SJSA1 (cell line): Measurements from ENCODE around the gene A4GNT. TPM values are rescaled to one million over a fixed set of nuclear protein-coding genes. Genes with fewer than 3 reads are reported as not detected.
A peak's percentile ranks its signal among the peaks of the same experiment; 100 is the strongest.
"Not testable (repeated sequence)": the region's sequence is repeated elsewhere in the genome, so short reads cannot be mapped to it uniquely, and the experiment has no call there.

ENCODE experiments used
- DNase-seq, 2 experiments: peaks; one replicate each; pipeline ENCODE4 v3.0.0-alpha.2; 2015 to 2020; ENCODE audit warnings: low spot score in 2 of 2, low read depth in 1 of 2
- H3K27ac ChIP-seq: fragments of 250-450 bp; sonication (Bioruptor Pico); 2 replicates; pipeline ENCODE4 v1.5.1; 2020; ENCODE audit warnings: mild to moderate bottlenecking, moderate library complexity
- H3K27me3 ChIP-seq: fragments of 250-450 bp; sonication (Bioruptor Pico); replicated peaks from 2 replicates; pipeline ENCODE4 v1.5.1; 2020; ENCODE audit warnings: mild to moderate bottlenecking, moderate library complexity
- H3K36me3 ChIP-seq: fragments of 250-450 bp; sonication (Bioruptor Pico); 2 replicates; pipeline ENCODE4 v1.5.1; 2020; ENCODE audit warnings: mild to moderate bottlenecking
- H3K4me1 ChIP-seq: fragments of 250-450 bp; sonication (Bioruptor Pico); replicated peaks from 2 replicates; pipeline ENCODE4 v1.6.1; 2021; ENCODE audit warnings: mild to moderate bottlenecking
- H3K4me3 ChIP-seq: fragments of 250-450 bp; sonication (Bioruptor Pico); 2 replicates; pipeline ENCODE4 v1.5.1; 2020; ENCODE audit warnings: mild to moderate bottlenecking
- H3K9me3 ChIP-seq: fragments of 250-450 bp; sonication (Bioruptor Pico); replicated peaks from 2 replicates; pipeline ENCODE4 v1.5.1; 2020; ENCODE audit warnings: mild to moderate bottlenecking
- total RNA-seq: library from RNA; depleted of rRNA; stranded (reverse); fragments of >200 nt; shearing (Covaris generic); gene quantifications from 2 replicates; pipeline ENCODE4 v1.2.3, GENCODE V29; 2014; rRNA removed

The A4GNT gene
- not detected in 2 replicates for total RNA-seq

GRCh38 chr3:138132239-138132638, at the start of gene A4GNT:
Gene A4GNT, minus strand, starts transcription at chr3:138132390. Its CDS starts 1,134 bp downstream, at chr3:138131256.
- no peaks in the 10 kb centered on the region for H3K36me3 ChIP-seq
- no peak for DNase-seq
- no peaks in the 10 kb centered on the region for H3K9me3 ChIP-seq

GRCh38 chr3:138180375-138181029, 48.3 kb upstream of the A4GNT start:
- Histone ChIP-seq H3K27me3 (peaks cover 14% of the 10 kb centered on the region), H3K4me1 (no peaks in the 10 kb centered on the region), H3K4me3 (no peak overlapping the region), H3K27ac (no peak overlapping the region), H3K9me3 (no peaks in the 10 kb centered on the region), H3K36me3 (no peaks in the 10 kb centered on the region)
- no peak for DNase-seq

More at GRCh38 chr3:138132239-138132638, at the start of gene A4GNT:
- Histone ChIP-seq H3K4me1 (no peaks in the 10 kb centered on the region), H3K27ac (no peak within 1 kb of the TSS), H3K27me3 (peaks cover 2% of the 10 kb centered on the region), H3K4me3 (no peak within 1 kb of the TSS)

DNA sequence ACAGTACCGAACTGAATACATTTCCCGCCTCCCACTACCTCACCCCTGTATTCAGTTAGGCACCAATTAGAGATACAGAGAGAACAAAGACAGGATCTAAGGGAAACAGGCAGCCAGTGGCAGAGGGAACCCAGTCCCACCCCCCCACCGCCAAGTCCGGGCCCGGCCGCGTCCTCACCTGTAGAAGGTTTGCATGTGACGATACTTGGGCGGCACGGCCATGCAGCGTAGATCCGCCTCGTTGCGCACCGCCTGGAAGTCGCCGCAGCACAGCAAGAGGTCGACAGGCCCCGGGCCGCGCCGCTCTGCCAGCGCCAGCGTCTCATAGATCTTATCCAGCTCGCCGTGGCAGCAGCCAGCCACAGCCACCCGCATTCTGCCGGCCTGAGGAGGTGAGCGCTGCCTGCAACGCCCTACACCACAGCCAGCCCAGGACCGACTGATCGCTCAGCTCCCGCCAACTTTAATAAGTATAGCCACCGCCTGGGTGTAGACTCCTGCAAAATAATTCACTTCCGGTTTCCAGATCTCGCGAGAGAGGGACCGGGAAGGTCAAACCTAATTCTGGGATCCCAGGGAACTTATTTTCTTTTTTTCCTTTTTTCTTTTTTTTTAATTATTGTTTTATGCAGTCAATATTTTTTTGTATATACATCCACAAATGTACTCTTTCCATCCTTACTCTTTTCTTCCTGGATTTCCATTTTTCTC, 42.4 kb upstream of the A4GNT start, which contains the start of gene DBR1:
Gene DBR1 (minus strand): TSS at position 501 of the 711 bp plus-strand sequence. CDS start 126 bp downstream, at position 375.
- peak; percentile 78 to 80 for DNase-seq
- H3K9me3 ChIP-seq = no peaks in the 10 kb centered on the region
- no peaks in the 10 kb centered on the region for H3K27me3 ChIP-seq
- H3K4me3 ChIP-seq = peak within 1 kb of the TSS; percentile 63
- H3K27ac ChIP-seq = peak within 1 kb of the TSS; percentile 28
- peaks cover 28% of the 10 kb centered on the region for H3K36me3 ChIP-seq
- H3K4me1 ChIP-seq = no peaks in the 10 kb centered on the region

- H3K9me3 ChIP-seq = no peaks in the 10 kb centered on the region
- no peak for DNase-seq
- no peaks in the 10 kb centered on the region for H3K4me1 ChIP-seq
- no peaks in the 10 kb centered on the region for H3K27me3 ChIP-seq
- H3K27ac ChIP-seq = no peak overlapping the region
- peaks cover 33% of the 10 kb centered on the region for H3K36me3 ChIP-seq
- peak overlapping the region; percentile 63 for H3K4me3 ChIP-seq
These were observed 41.7 kb upstream of the A4GNT start for GRCh38 chr3:138173769-138174420.

GRCh38 chr3:138172625-138173024, 40.4 kb upstream of the A4GNT start:
- no peak overlapping the region for H3K27ac ChIP-seq
- peaks cover 41% of the 10 kb centered on the region for H3K36me3 ChIP-seq
- H3K27me3 ChIP-seq = no peaks in the 10 kb centered on the region
- H3K9me3 ChIP-seq = no peaks in the 10 kb centered on the region
- no peak overlapping the region for H3K4me3 ChIP-seq
- no peak for DNase-seq
- H3K4me1 ChIP-seq = no peaks in the 10 kb centered on the region

DNA sequence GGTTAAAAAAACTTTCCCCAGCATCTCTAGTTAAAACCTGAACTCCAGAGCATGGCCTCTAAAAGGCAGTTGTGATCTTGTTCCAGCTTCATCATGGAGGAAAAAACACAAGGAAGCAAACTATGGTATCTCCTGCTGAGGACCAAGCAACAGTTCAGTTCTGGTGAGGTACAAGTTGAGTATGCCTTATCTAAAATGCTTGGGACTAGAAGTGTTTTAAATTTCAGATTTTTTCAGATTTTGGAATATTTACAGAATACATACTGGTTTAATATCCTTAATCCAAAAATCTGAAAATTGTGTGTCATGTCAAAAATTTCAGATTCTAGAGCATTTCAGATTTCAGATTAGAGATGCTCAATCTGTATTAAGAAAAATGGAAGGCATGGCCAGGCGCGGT, 32.9 kb upstream of the A4GNT start:
- H3K36me3 ChIP-seq = peaks cover 58% of the 10 kb centered on the region
- DNase-seq = no peak
- no peaks in the 10 kb centered on the region for H3K27me3 ChIP-seq

DNA sequence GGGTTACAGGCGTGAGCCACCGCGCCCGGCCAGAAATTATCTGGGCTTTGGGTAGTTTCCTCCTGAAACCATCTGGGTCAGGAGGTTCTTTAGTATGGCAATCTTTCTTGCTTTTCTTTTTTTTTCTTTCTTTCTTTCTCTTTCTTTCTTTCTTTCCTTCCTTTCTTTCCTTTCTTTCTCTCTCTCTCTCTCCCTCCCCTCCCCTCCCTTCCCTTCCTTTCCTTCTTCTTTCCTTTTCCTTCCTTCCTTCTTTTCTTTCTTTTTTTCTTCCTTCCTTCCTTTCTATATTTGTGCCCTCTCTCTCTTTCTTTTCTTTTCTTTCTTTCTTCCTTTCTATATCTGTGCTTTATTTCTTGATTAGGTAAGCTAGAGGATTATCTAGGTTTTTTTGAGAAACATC, 25.6 kb upstream of the A4GNT start:
- Histone ChIP-seq H3K4me1 (no peaks in the 10 kb centered on the region), H3K27me3 (no peaks in the 10 kb centered on the region), H3K36me3 (peaks cover 14% of the 10 kb centered on the region), H3K4me3 (no peak overlapping the region), H3K27ac (no peak overlapping the region), H3K9me3 (no peaks in the 10 kb centered on the region)
- no peak for DNase-seq

More for the DNA sequence above, 32.9 kb upstream of the A4GNT start:
- Histone ChIP-seq H3K4me1 (no peaks in the 10 kb centered on the region), H3K27ac (no peak overlapping the region), H3K9me3 (no peaks in the 10 kb centered on the region), H3K4me3 (no peak overlapping the region)

DNA sequence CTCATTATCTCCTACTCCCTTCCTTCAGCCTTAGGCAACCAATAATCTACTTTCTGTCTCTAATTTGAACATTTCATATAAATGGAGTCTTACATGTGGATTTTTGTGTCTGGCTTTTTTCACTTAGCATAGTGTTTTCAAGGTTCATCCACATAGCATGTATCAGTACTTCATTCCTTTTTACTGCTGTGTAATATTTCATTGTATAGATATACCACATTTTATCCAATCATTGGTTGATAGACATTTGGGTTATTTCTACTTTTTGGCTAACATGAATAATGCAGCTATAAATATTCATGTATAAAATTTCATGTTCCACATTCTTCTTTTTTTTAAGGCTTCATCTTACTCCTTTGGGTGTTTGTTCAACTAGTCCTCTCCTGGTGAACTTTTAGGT, 22.3 kb upstream of the A4GNT start:
- no peaks in the 10 kb centered on the region for H3K36me3 ChIP-seq
- H3K27me3 ChIP-seq = no peaks in the 10 kb centered on the region
- H3K4me1 ChIP-seq = no peaks in the 10 kb centered on the region
- DNase-seq = no peak
- H3K9me3 ChIP-seq = no peaks in the 10 kb centered on the region
- H3K4me3 ChIP-seq = no peak overlapping the region
- no peak overlapping the region for H3K27ac ChIP-seq

DNA sequence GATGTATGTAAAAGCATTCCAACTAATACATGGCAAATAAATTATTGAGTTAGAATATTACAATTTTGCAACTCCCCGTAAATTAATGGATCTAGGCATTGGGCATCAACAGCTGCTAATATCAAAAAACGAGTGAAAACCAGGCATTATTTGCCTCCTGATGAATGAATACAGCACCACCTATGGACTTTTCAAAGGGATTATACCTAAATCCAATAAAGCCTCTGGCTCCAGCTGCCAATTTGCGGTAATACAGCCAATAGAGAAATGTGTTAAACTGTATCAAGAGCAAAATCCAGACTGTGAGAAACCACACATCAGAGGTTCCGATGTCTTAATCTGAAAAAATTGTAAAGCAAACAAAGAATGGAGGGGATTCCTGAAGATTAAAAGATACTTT, 16.3 kb upstream of the A4GNT start:
- H3K27me3 ChIP-seq = no peaks in the 10 kb centered on the region
- no peak for DNase-seq

GRCh38 chr3:138142181-138142580, 10.0 kb upstream of the A4GNT start:
- peaks cover 17% of the 10 kb centered on the region for H3K4me1 ChIP-seq
- not testable (repeated sequence) for H3K36me3 ChIP-seq, H3K27me3 ChIP-seq, H3K4me3 ChIP-seq, H3K9me3 ChIP-seq, H3K27ac ChIP-seq
- DNase-seq = peak in 1 of 2 experiments; percentile 81

More for the DNA sequence above, 16.3 kb upstream of the A4GNT start:
- Histone ChIP-seq H3K27ac (no peak overlapping the region), H3K9me3 (no peaks in the 10 kb centered on the region; the same call in 1 of the 2 replicates), H3K4me3 (no peak overlapping the region), H3K36me3 (no peaks in the 10 kb centered on the region), H3K4me1 (no peaks in the 10 kb centered on the region)

- peak in 1 of 2 experiments; percentile 28 for DNase-seq
- no peak overlapping the region for H3K4me3 ChIP-seq
- no peaks in the 10 kb centered on the region for H3K27me3 ChIP-seq
- no peaks in the 10 kb centered on the region for H3K36me3 ChIP-seq
- no peak overlapping the region for H3K27ac ChIP-seq
- no peaks in the 10 kb centered on the region; the same call in 1 of the 2 replicates for H3K9me3 ChIP-seq
- H3K4me1 ChIP-seq = peaks cover 17% of the 10 kb centered on the region
These were observed 8.8 kb upstream of the A4GNT start for GRCh38 chr3:138140940-138141339.

DNA sequence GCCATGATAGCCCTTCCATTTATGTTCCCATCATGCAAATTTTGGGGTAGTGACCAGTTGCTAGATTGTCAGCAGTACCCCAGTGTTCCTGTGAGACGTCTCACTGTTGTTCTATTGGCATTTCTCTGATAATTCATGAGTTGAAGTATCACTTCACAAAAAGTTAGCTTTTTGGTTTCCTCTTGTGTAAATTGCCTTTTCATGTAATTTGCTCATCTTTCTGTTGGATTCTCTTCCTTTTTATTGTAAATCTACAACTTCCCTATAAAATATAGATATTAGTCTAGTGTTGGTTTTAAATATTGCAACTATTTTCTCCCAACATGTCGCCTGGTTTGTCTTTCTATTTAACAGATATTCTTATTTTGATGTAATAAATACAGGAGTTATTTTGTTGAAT, 7.5 kb upstream of the A4GNT start:
- Histone ChIP-seq H3K4me1 (peaks cover 17% of the 10 kb centered on the region), H3K9me3 (no peaks in the 10 kb centered on the region; the same call in 1 of the 2 replicates), H3K36me3 (no peaks in the 10 kb centered on the region), H3K4me3 (no peak overlapping the region), H3K27ac (no peak overlapping the region), H3K27me3 (no peaks in the 10 kb centered on the region)
- DNase-seq = no peak

DNA sequence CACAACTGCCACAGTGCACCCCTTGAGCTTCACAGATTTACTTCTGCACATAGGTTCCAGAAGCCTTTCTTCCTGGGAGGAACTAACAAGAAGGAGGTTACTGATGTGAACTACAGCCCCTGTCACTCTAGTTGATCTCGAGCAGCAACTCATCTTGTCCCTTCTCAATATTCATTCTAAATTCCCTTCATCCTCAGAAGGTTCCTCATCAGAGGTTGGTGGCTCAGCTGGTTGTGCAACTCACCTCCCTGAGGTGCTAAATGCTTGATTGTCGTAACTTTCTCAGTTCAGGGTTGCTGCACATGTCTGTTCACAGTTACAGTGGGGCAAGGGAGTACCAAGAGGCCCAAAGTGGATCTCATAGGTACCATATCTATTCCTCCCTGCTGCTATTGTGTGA, 5.7 kb upstream of the A4GNT start:
- H3K36me3 ChIP-seq = no peaks in the 10 kb centered on the region
- no peak for DNase-seq
- peaks cover 17% of the 10 kb centered on the region for H3K4me1 ChIP-seq
- H3K27me3 ChIP-seq = no peaks in the 10 kb centered on the region
- no peaks in the 10 kb centered on the region for H3K9me3 ChIP-seq
- no peak overlapping the region for H3K4me3 ChIP-seq
- H3K27ac ChIP-seq = no peak overlapping the region

GRCh38 chr3:138136201-138136600, 4.0 kb upstream of the A4GNT start:
- no peak for DNase-seq
- Histone ChIP-seq H3K4me1 (peaks cover 9% of the 10 kb centered on the region), H3K27me3 (no peaks in the 10 kb centered on the region), H3K36me3 (no peaks in the 10 kb centered on the region), H3K9me3 (no peaks in the 10 kb centered on the region), H3K4me3 (no peak overlapping the region), H3K27ac (no peak overlapping the region)
